ENCODE results near the gene ITIH2. TPM values are rescaled to one million over a fixed set of nuclear protein-coding genes. Genes with fewer than 3 reads are reported as not detected.
"Not testable (repeated sequence)": the region's sequence is repeated elsewhere in the genome, so short reads cannot be mapped to it uniquely, and the experiment has no call there.

Gene ITIH2
- not detected for total RNA-seq

- ATAC-seq (ENCODE audit: insufficient number of reproducible peaks, low FRiP score, low read depth) (no peak), DNase-seq (ENCODE audit: low spot score) (no peak)
- peaks cover 0 to 4% of the 10 kb centered on the region in 2 donors for H3K4me1 ChIP-seq (ENCODE audit: control insufficient read depth in 1 of 2, low read depth in 2 of 2)
- no peak within 1 kb of the TSS for H3K27ac ChIP-seq
- H3K36me3 ChIP-seq, result no peaks in the 10 kb centered on the region
- no peak within 1 kb of the TSS for H3K4me3 ChIP-seq
- no peaks in the 10 kb centered on the region for H3K27me3 ChIP-seq (replicated peaks; ENCODE audit: insufficient read depth)
- H3K9me3 ChIP-seq, result no peaks in the 10 kb centered on the region
- TF ChIP-seq CTCF (IDR thresholded peaks at IDR 0.05), result no peak
These were observed at the start of gene ITIH2 for GRCh38 chr10:7703140-7703539. ITIH2 (plus strand) TSS chr10:7703316; CDS start chr10:7703435, 119 bp downstream.

- H3K27me3 ChIP-seq (replicated peaks; ENCODE audit: insufficient read depth); DNase-seq (ENCODE audit: low spot score); H3K36me3 ChIP-seq; ATAC-seq (ENCODE audit: insufficient number of reproducible peaks, low FRiP score, low read depth); H3K9me3 ChIP-seq; H3K4me3 ChIP-seq; H3K27ac ChIP-seq: not testable (repeated sequence)
- H3K4me1 ChIP-seq (ENCODE audit: control insufficient read depth in 1 of 2, low read depth in 2 of 2), result peaks cover 6 to 13% of the 10 kb centered on the region in 2 donors
These were observed 46.0 kb upstream of the ITIH2 start for GRCh38 chr10:7657079-7657478.

- Histone ChIP-seq H3K4me1 (ENCODE audit: control insufficient read depth in 1 of 2, low read depth in 2 of 2) (peaks cover 6 to 13% of the 10 kb centered on the region in 2 donors), H3K4me3 (no peak overlapping the region)
- TF ChIP-seq CTCF (IDR thresholded peaks at IDR 0.05), result no peak
These were observed 45.6 kb upstream of the ITIH2 start for GRCh38 chr10:7657552-7657951.

GRCh38 chr10:7659560-7659959 is 43.6 kb upstream of the ITIH2 start:
- H3K27ac ChIP-seq, result peak overlapping the region in 1 of 2 donors; percentile 55
- H3K4me3 ChIP-seq, result no peak overlapping the region
- no peaks in the 10 kb centered on the region for H3K27me3 ChIP-seq (replicated peaks; ENCODE audit: insufficient read depth)
- TF ChIP-seq CTCF (IDR thresholded peaks at IDR 0.05), result no peak
- peaks cover 6 to 13% of the 10 kb centered on the region in 2 donors for H3K4me1 ChIP-seq (ENCODE audit: control insufficient read depth in 1 of 2, low read depth in 2 of 2)
- ATAC-seq (ENCODE audit: insufficient number of reproducible peaks, low FRiP score, low read depth) (no peak), DNase-seq (ENCODE audit: low spot score) (no peak)
- H3K36me3 ChIP-seq, result no peaks in the 10 kb centered on the region
- no peaks in the 10 kb centered on the region for H3K9me3 ChIP-seq

More at GRCh38 chr10:7657552-7657951, 45.6 kb upstream of the ITIH2 start:
- no peak for ATAC-seq (ENCODE audit: insufficient number of reproducible peaks, low FRiP score, low read depth)
- no peak for DNase-seq (ENCODE audit: low spot score)
- H3K27ac ChIP-seq, result no peak overlapping the region
- no peaks in the 10 kb centered on the region for H3K9me3 ChIP-seq
- no peaks in the 10 kb centered on the region for H3K36me3 ChIP-seq
- no peaks in the 10 kb centered on the region for H3K27me3 ChIP-seq (replicated peaks; ENCODE audit: insufficient read depth)

GRCh38 chr10:7662522-7662921 is 40.6 kb upstream of the ITIH2 start:
- Histone ChIP-seq H3K9me3 (no peaks in the 10 kb centered on the region), H3K27me3 (replicated peaks; ENCODE audit: insufficient read depth) (no peaks in the 10 kb centered on the region), H3K27ac (no peak overlapping the region), H3K4me3 (no peak overlapping the region), H3K36me3 (no peaks in the 10 kb centered on the region), H3K4me1 (ENCODE audit: control insufficient read depth in 1 of 2, low read depth in 2 of 2) (peaks cover 10 to 28% of the 10 kb centered on the region in 2 donors)
- no peak for TF ChIP-seq CTCF (IDR thresholded peaks at IDR 0.05)
- ATAC-seq (ENCODE audit: insufficient number of reproducible peaks, low FRiP score, low read depth) (no peak), DNase-seq (ENCODE audit: low spot score) (no peak)

GRCh38 chr10:7664707-7665106 is 38.4 kb upstream of the ITIH2 start:
- no peak for TF ChIP-seq CTCF (IDR thresholded peaks at IDR 0.05)
- no peaks in the 10 kb centered on the region for H3K27me3 ChIP-seq (replicated peaks; ENCODE audit: insufficient read depth)
- no peak overlapping the region for H3K27ac ChIP-seq
- ATAC-seq (ENCODE audit: insufficient number of reproducible peaks, low FRiP score, low read depth), result no peak
- no peak for DNase-seq (ENCODE audit: low spot score)
- peaks cover 6 to 24% of the 10 kb centered on the region in 2 donors for H3K4me1 ChIP-seq (ENCODE audit: control insufficient read depth in 1 of 2, low read depth in 2 of 2)
- H3K36me3 ChIP-seq, result no peaks in the 10 kb centered on the region
- no peak overlapping the region for H3K4me3 ChIP-seq
- no peaks in the 10 kb centered on the region for H3K9me3 ChIP-seq
